HG03039 (cell line): ENCODE results near the gene SCFD1.
"Not testable (repeated sequence)": the region's sequence is repeated elsewhere in the genome, so short reads cannot be mapped to it uniquely, and the experiment has no call there.

Experiments
- ATAC-seq: cut with Tn5 transposase; IDR thresholded peaks from one replicate; pipeline ENCODE4 v1.9.1; 2021; ENCODE audit warnings: mild to moderate bottlenecking, moderate library complexity; ENCODE audit not compliant: unreplicated experiment

The SCFD1 gene

DNA sequence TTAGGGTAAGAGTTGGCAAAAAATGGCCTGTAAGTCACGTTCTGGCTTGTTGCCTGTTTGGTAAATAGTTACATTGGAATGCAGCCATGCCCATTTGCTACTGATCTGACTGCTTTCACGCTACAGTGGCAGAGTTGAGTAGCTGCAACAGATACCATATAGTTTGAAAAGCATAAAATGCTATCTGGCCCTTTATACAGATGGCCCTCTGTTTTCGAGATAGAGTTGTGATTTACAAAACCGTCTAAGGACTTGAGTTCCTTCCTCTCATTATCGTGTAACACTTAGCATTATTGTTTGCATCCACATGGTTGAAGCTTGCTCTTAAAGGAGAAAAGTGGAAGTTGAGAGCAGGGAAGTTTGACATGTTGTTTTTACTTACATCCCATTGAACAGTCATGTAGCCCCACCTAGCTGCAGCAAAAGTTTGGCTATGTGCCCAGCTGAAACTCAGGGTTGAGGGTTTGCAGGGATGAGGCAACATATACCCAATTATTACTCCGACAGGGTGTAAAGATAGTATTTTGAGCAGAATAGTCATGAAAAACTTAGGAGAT is 11.3 kb upstream of the SCFD1 start:
- no peak for ATAC-seq

DNA sequence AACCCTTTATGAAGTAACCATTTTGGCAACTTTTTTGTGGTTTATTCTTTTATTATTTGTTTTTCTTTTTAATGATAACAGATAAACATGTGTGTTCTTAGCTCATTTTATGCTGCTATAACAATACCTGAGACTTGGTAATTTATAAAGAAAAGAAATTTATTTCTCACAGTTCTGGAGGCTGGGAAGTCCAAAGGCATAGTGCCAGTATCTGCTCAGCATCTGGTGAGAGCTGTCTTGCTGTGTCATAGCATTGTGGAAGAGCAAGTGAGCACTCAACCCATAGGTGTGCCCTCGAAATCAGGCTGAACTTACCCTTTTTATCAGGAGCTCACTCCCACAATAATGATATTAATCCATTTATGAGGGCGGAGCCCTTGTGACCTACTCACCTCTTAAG is 8.0 kb upstream of the SCFD1 start:
- ATAC-seq = no peak

DNA sequence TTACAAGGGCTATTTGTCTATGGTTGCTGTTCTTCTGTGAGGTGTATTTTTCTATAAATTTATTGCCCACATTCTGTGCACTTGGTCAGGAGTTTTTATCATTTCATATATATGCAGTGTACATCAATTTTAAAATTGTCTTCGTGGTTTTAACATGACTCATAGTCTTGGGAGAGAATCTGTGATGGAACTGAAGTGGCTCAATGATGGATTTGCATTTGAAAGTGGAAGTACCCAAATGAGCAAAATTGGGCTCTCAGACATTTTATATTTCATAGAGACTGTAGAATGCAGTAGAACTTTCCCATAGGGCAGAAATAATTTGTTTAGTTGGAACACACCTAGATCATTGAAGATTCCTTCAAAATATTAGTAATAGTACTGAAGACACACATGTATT is 1.9 kb upstream of the SCFD1 start:
- peak; percentile 40 for ATAC-seq

DNA sequence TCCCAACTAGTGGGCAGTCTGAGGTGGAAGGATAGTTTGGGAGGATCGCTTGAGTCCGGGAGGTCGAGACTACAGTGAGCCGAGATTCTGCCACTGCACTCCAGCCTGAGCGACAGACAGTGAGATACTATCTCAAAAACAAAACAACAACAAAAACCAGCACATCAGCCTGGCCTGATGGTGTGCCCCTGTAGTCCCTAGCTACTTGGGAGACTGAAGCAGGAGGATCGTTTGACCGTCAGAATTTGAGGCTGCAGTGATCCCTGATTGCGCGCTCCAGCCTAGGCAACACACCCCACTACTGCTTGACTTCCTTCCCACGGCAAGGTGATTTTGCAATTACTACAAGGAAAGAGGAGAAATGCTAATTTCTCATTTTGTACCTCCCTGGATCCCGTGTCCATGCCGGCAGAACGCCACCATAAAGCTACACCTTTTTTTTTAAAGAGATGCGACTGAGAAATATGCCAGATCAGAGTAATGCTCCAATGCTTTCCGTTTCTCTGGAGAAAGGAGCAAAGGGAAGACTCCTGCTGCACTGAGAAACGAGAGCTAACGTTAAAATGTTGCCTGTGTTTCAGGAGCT is 672 bp upstream of the SCFD1 start:
- ATAC-seq = no peak

DNA sequence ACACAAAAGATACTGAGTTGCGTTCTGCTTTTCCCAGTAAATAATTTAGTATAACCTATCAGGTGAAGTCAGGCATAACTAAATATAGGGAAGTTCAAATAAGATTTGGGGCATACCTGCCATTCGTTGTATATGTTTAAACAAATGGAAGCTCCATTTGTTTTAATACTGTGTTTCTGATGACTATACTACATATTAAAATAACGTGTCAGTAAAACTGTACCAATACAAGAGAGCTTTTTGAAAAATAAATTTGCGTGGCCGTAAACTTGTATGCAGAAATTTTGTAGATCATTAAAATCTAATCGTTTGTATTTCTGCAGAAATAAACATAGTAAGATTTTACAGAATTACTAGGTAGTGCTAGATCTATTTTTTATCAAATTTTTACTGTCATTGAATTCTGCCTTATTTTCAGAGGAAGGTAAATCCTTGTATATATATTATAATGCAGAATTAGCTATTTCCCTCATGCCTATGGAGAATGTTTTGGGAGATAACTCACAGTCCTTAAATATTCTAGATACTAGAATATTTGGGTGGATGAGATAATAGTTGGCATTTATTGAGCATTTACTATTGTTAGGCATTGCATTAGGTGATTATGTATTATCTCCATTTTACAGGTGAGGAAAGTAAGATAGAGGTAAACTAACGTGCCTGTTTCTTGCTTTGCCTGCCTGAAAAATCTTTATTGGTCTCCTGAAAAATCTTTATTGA is 1.5 kb downstream of the SCFD1 start:
- ATAC-seq = no peak

DNA sequence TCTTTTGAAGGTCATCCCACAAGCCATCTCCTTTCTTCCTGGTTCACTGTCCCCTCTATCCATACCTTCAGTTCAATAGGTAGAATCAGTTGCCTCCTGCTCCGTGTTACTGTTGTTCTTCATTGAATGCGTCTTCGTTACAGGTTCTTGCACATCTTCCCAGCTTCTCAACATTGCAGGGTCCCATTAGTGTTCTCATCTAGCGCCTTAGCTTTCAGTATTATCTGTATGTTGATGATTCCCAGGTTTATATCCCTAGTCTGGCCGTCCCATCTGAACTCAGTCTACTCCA is 2.0 kb downstream of the SCFD1 start:
- ATAC-seq = no peak

DNA sequence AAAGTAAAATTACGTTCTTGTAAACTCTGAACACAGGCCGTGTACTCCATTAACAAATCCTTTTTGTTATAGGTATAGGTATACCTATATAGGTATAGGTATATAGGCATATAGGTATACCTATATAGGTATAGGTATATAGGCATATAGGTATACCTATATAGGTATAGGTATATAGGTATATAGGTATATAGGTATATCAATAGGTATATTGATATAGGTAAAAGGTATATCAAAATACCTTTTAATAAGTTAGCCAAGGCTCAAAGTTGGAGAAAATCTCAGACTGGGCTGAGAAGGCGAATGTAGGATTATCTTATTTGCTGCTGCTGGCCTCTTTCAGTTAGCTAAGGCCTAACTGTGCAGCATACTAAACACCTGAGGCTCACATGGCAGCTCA is 3.4 kb downstream of the SCFD1 start:
- ATAC-seq = no peak

DNA sequence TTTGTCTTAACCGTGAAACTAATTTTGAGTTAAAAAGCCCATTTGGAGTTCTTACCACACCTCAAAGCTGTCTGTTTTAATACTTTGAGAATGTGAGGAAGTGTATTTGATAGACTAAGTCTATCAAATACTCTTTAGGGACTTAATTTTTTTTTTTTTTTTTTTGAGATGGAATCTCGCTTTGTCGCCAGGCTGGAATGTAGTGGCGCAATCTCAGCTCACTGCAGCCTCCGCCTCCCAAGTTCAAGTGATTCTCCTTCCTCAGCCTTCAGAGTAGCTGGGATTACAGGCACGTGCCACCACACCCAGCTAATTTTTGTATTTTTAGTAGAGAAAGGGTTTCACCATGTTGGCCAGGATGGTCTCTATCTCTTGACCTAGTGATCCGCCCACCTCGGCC is 7.3 kb downstream of the SCFD1 start:
- ATAC-seq = not testable (repeated sequence)

DNA sequence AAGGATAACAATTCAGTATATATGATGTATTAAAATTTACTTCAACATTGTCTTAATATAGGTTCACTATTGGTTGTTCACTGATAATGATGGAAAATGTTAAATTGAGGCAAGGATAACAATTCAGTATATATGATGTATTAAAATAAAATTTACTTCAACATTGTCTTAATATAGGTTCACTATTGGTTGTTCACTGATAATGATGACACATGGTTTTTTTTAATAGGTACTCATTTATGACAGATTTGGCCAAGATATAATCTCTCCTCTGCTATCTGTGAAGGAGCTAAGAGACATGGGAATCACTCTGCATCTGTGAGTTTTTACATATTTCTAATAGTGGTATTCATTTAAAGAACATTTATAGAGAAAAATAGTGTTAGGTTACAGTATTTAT is 8.1 kb downstream of the SCFD1 start:
- ATAC-seq = no peak

DNA sequence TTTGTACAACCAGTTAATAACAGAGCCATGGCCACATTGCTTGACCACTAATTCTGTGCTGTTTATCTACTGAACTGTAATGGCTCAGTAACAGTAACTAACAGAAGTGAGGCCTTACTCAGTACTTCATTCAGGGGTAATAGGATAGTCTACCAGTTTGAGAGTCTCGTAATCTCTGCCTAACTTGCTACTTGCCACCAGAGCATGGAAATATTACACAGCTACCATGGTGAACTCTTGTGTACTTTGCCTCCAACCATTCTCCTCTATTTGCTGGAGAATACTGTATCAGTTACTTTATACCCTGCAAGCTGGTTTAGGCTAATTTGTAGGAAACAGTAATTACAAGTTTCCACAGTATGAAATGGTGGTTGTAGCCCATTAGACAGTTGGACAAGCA is 10.6 kb downstream of the SCFD1 start:
- no peak for ATAC-seq

DNA sequence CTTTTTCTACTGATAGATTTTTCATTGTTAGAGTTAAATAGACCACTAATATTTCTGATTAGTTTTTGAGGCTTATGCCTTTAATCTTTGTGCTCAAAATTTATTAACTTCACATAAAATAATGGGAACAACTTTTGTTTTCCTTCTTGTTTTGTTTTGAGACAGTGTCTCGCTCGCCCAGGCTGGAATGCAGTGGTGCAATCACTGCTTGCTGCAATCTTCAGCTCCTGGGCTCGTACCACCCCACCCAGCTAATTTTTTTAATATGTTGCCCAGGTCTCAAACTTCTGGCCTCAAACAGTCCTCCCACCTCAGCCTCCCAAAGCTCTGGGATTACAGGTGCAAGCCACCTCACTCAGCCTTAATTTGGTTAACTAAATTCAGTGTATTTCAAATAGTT is 16.8 kb downstream of the SCFD1 start:
- no peak for ATAC-seq

DNA sequence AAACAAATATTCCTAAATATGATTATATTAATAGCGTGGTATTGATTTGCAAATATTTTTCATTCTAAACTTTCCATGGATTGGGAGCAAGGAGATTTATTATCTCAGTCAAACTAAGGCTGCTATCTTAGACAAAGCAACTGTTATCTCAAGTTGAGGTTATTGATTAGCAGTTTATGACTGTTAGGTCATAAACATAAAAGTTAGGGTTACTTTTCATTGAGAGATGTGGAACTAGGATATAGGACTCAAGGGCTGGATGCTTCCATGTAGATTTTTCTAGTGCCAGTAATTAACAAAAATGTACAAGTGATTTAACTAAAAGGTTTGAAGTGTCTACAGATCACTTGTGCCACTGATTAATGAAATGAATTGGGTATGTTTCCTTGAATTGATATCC is 19.1 kb downstream of the SCFD1 start:
- ATAC-seq = no peak

DNA sequence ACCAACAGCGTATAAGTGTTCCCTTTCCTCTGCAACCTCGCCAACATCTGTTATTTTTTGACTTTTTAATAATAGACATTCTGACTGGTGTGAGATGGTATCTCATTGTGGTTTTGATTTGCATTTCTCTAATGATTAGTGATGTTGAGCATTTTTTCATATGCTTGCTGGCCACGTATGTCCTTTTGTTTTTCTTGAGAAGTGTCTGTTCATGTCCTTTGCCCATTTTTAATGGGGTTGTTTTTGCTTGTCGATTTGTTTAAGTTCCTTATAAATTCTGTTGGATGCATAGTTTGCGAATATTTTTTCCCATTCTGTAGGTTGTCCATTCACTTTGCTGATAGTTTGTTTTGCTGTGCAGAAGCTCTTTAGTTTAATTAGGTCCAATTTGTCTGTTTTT is 22.3 kb downstream of the SCFD1 start:
- ATAC-seq = not testable (repeated sequence)

DNA sequence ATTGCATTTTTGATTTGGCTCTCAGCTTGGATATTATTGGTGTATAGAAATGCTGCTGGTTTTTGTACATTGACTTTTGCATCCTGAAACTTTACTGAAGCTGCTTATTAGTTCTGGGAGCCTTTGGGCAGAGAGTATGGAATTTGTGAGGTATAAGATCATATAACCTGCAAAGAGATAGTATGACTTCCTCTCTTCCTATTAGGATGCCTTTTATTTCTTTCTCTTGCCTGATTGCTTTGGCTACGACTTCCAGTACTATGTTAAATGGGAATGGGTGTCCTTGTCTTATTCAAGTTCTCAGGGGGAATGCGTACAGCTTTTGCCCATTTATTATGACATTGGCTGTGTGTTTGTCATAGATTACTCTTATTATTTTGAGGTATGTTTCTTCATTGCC is 23.5 kb downstream of the SCFD1 start:
- ATAC-seq = no peak

DNA sequence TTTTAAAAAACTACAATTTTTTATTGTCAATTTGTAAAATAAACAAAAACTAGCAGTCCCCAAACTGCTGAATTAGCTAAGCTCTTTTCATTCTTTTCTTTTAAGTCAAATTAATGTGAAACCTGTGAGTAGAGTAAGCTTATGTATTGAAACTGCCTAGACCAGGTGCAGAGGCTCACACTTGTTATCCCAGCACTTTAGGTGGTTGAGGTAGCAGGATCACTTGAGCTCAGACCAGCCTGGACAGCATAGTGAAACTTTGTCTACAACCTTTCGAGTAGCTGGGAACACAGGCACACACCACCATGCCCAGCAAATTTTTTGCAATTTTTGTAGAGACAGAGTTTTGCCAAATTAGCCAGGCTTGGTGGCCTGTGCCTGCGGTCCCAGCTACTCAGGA is 26.4 kb downstream of the SCFD1 start:
- no peak for ATAC-seq

DNA sequence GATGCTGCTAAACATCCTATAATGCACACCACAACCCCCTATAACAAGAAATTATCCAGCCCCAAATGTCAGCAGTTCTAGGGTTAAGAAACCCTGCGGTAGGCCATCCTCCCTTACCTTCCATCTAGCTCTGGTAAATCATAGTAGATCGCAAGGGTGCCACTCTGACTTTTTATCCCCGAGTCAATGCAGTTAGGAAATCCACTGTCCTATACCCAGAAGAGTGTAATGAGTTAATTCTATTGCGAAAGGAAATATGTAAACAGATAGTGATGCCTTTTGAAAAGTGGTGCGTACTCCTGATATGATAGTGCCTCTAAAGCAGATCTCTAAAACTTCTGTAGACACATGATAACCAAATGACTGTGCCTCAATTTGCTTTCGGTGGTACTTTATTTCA is 29.8 kb downstream of the SCFD1 start:
- no peak for ATAC-seq

DNA sequence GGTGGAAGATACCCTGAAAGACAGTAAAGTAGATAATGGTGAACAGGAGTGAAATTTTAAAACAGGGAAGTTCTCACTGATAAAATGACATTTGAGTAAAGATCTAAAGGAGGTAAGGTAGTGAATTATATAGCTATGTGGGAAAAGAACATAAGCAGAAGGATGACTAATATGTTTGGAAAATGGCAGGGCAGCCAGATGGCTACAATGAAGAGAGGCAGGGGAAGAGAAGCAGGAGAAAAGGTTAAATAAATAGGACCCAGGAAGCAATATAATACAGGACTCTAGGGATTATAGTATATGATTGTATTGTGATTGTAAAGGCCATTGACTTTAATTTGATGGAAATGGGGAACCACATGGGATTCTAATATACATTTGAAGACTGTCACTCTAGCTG is 33.0 kb downstream of the SCFD1 start:
- no peak for ATAC-seq

DNA sequence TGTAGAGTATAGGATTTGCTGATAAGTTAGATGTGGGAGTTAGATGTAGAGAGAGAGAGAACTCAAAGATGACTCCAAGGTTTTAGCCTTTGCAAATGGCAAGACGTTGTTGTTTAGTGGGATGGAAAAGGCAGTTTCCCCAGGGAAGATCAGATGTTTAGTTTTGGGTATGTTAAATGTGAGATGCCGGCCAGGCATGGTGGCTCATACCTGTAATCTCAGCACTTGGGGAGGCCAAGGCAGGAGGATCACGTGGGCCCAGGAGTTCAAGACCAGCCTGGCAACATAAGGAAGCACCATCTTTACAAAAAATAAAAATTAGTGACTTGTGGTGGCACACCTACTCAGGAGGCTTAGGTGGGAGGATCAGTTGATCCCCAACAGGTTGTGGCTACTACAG is 33.5 kb downstream of the SCFD1 start:
- no peak for ATAC-seq

DNA sequence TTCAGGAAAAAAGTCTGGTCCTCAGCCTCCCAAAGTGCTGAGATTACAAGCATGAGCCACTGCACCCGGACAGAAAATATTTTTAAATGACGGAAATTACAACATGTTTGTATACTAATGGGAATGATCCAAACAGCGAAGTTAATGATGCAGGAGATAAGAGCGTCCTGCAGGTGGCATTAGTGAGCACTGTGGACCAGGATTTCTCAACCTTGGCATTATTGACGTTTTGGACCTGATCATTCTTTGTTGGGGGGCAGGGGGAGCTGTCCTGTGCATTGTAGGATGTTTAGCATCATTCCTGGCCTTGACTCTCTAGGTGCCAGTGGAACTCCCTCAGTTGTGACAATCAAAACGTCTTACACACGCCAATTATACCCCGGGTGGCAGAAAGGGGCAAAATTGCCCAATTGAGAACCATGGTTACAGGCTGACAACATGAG is 34.1 kb downstream of the SCFD1 start:
- no peak for ATAC-seq

DNA sequence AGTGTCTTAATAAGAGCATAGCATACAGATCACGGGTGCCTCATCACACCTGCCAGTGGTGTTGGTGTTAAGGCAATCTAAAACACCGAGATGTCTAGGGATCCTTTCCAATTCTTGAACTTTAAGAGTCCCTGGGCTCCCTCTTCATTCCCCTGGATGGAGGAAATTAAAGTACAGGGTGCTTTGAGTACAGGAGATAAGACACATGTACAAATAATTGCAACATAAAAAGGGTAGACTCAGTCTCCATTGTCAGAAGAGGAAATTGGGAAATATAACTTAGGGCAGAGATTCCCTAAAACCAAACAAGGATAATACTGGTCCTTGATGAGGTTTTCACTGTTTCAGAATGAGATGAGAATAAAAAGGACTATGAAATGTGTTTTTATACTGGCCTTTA is 34.9 kb downstream of the SCFD1 start:
- ATAC-seq = no peak

DNA sequence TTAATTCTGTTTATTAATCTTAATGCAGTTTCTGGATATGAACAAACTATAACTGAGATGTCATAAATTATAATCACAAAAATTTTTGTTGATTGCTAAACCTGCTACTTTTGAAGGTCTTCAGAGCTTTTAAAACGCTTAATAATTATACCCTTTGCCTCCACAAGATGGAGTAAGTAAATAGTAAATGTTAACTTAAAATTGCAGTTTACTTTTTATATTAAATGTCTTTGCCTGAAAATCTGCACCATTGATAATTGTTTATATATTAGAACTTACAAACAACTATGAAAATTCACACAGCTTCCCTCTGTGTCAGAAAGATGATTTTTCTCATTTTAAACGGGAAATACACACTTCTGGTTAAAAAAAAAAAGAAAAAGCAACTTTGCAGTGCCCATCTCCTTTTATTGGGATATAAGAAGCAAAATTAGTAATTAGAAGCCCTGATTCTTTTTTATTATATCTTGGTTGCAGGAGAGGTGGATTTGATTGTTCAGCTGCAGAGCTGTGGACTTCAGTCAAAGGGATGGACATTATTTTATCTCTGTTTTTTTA is 35.6 kb downstream of the SCFD1 start:
- no peak for ATAC-seq

DNA sequence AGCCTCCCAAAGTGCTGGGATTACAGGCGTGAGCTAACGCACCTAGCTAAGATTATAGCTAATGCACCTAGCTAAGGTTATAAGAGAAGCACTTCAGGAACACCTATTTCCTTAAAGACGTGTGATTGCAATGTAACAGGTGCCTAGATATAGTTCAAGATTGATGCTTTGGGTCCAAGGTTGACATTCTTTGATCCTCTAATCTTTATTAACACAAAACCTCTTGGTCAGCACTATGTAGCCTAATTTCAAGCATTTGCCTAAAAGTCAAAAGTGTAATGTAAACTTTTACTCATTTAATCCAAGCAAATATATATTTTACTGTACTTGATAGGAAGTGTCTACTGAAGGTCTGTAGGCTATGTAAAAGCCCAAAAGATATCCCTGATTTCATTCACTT is 36.5 kb downstream of the SCFD1 start:
- ATAC-seq = no peak

DNA sequence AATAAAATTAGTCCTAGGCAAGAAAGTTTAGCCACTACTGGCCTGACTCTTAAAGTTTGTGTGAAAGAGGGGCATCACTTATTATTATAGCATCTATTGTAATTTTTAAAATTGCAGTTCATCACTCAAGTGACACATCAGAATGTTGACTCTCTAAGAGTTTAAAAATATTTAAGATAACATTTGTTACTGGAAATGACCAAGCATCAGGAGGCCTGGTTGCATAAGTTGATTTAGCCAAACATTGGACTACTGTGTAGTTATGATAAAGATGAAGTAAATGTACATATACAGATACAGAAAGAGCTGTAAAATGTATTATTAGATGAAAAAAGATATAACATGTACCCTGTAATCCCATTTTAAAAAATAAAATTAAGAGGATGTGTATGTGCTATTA is 47.5 kb downstream of the SCFD1 start:
- ATAC-seq = no peak
